ENCODE measurements around the gene CFAP77. TPM values are rescaled to one million over a fixed set of nuclear protein-coding genes. Genes with fewer than 3 reads are reported as not detected.

CFAP77 gene
- total and polyA plus RNA-seq, 2 of the 8 experiments (the other 6 are each of a cell fraction or from before 2014, with no cell fraction given), result 0.63 to 0.97 TPM

- Histone ChIP-seq H3K4ac (replicated peaks; ENCODE audit: insufficient read length, low read depth, low read length) (no peak overlapping the region), H3K9ac (replicated peaks in 1 of 4; ENCODE audit: extremely low read depth in 1 of 4, low read depth in 3 of 4, low read length in 3 of 4) (no peak overlapping the region), H4K8ac (ENCODE audit: extremely low read depth, insufficient read depth, low read length) (no peak overlapping the region), H3K4me3 (ENCODE audit: extremely low read depth in 1 of 4, insufficient read depth in 2 of 4, low read depth in 3 of 4, low read length in 4 of 4) (no peak overlapping the region), H3K27ac (ENCODE audit: low read depth, low read length) (no peak overlapping the region), H3K4me1 (replicated peaks in 1 of 4; ENCODE audit: control insufficient read depth in 3 of 4, insufficient read depth in 4 of 4, low read length in 3 of 4) (peaks cover 0 to 3% (median 1%) of the 10 kb centered on the region in 4 experiments; a peak in 3 of 7 replicates), H3K79me2 (ENCODE audit: control insufficient read depth in 1 of 2, insufficient read depth in 2 of 2, low read length in 2 of 2) (no peaks in the 10 kb centered on the region), H3K36me3 (ENCODE audit: control insufficient read depth in 2 of 4, insufficient read depth in 4 of 4, low read length in 3 of 4) (no peaks in the 10 kb centered on the region), H3K18ac (ENCODE audit: extremely low read depth, low read length) (no peak overlapping the region), H2BK15ac (ENCODE audit: low read length) (no peak overlapping the region), H2BK12ac (ENCODE audit: low read depth, low read length) (no peak overlapping the region), H3K4me2 (ENCODE audit: insufficient read depth in 1 of 2, low read depth in 2 of 2, low read length in 2 of 2) (no peak overlapping the region), H3K23me2 (ENCODE audit: low read depth, low read length) (no peaks in the 10 kb centered on the region; the same call in 1 of the 2 replicates), H4K20me1 (replicated peaks in 1 of 2; ENCODE audit: control insufficient read depth in 1 of 2, insufficient read depth in 2 of 2, low read length in 2 of 2) (no peaks in the 10 kb centered on the region), H3K56ac (replicated peaks; ENCODE audit: insufficient read length, low read depth, low read length) (no peak overlapping the region), H3K14ac (ENCODE audit: insufficient read length) (no peak overlapping the region), H2BK20ac (ENCODE audit: low read length) (no peak overlapping the region), H3K23ac (ENCODE audit: insufficient read length) (no peak overlapping the region), H3K27me3 (replicated peaks in 1 of 4; ENCODE audit: control insufficient read depth in 3 of 4, extremely low read depth in 1 of 4, insufficient read depth in 3 of 4, low read length in 3 of 4) (no peaks in the 10 kb centered on the region; a peak in 1 of 7 replicates), H3K79me1 (ENCODE audit: low read depth, low read length) (no peaks in the 10 kb centered on the region), H4K5ac (ENCODE audit: insufficient read length, low read depth, low read length) (no peak overlapping the region), H2AK5ac (ENCODE audit: low read depth, low read length) (no peak overlapping the region), H2BK5ac (ENCODE audit: low read depth, low read length) (no peak overlapping the region), H2AFZ (ENCODE audit: low read length) (no peak overlapping the region), H2BK120ac (replicated peaks; ENCODE audit: low read depth, low read length) (no peak overlapping the region), H3K9me3 (ENCODE audit: insufficient read depth in 2 of 2, low read depth in 1 of 2, low read length in 1 of 2) (0 out of 4 replicates have a peak, but pooled peaks cover 0 to 3% of the 10 kb centered on the region in 2 experiments), H4K91ac (replicated peaks; ENCODE audit: insufficient read length, low read length) (no peak overlapping the region)
- FAIRE-seq (no peak), DNase-seq (ENCODE audit: low read depth in 1 of 2, low spot score in 2 of 2) (no peak)
- ChIA-PET POLR2A (ENCODE audit: partially characterized antibody) (no interaction called here), CTCF (ENCODE audit: partially characterized antibody) (interaction anchor here (0.7 kb wide), 1 partner anchor 127 kb away, joined by 3 read pairs; no protein-coding TSS in a partner anchor)
- 85% methylated on average over 8 of the region's 8 CpGs; no CpG with 5 or more reads in 1 of the 2 experiments for WGBS, 2 experiments (ENCODE audit: extremely low coverage in 1 of 2, insufficient coverage in 1 of 2, insufficient read length in 1 of 2, insufficient replicate concordance in 2 of 2, low coverage in 1 of 2, low lambda C conversion rate in 2 of 2, missing lambda C conversion rate in 1 of 2)
These were observed 131.0 kb downstream of the CFAP77 start for GRCh38 chr9:132541051-132541450.

All from H1 (cell line).